Vagina (tissue), 2 donors: Measurements from ENCODE around the gene PIEZO2. TPM values are rescaled to one million over a fixed set of nuclear protein-coding genes. Genes with fewer than 3 reads are reported as not detected.

ENCODE experiments used
- DNase-seq, 2 donors: peaks; one replicate each; pipeline ENCODE4 v3.0.0-alpha.2; 2017; ENCODE audit errors: extremely low spot score in 2 of 2
- H3K27ac ChIP-seq: fragments of 200-600 bp; sonication (generic); one replicate; pipeline ENCODE4 v1.5.1; 2019
- H3K27me3 ChIP-seq: fragments of 200-600 bp; sonication (generic); one replicate; pipeline ENCODE4 v1.5.1; 2019
- H3K36me3 ChIP-seq, 2 donors: fragments of 200-600 bp; sonication (generic); one replicate each; pipeline ENCODE4 v1.5.1; 2017 to 2019
- H3K4me1 ChIP-seq: fragments of 200-600 bp; sonication (generic); one replicate; pipeline ENCODE4 v1.5.1; 2019
- H3K4me3 ChIP-seq, 2 donors: fragments of 200-600 bp; sonication (generic); 1 replicate in 1 of 2; 2 replicates in 1 of 2; pipeline ENCODE4 v1.5.1; 2016 to 2019
- H3K9me3 ChIP-seq: fragments of 200-600 bp; sonication (generic); one replicate; pipeline ENCODE4 v1.5.1; 2019
- POLR2A ChIP-seq, 2 donors: fragments of 450-650 bp; IDR thresholded peaks; one replicate each; pipeline ENCODE4 v1.6.1; 2017; ENCODE audit warnings: antibody characterized with exemption in 2 of 2, mild to moderate bottlenecking in 2 of 2, moderate library complexity in 2 of 2
- POLR2AphosphoS5 ChIP-seq, 2 donors: sonication (generic); formaldehyde crosslinking; IDR thresholded peaks; one replicate each; pipeline ENCODE4 v1.9.0; 2017; ENCODE audit warnings: antibody characterized with exemption in 2 of 2, mild to moderate bottlenecking in 2 of 2, low read depth in 1 of 2; ENCODE audit not compliant: insufficient read depth in 1 of 2
- intact Hi-C: fragments of 100-400 bp; cut with DNase I; formaldehyde crosslinking; loops from one replicate; pipeline ENCODE4 v1.15.1; 2023
- total RNA-seq: library from RNA; depleted of rRNA; stranded (reverse); fragments of >200 nt; gene quantifications from one replicate; pipeline ENCODE4 v1.2.3, GENCODE V29; 2016
- TF ChIP-seq, protein P1 (sequence below), 3 experiments: fragments of 450-650 bp in 2 of 3; fragments of 200-600 bp in 1 of 3; sonication (generic) in 1 of 3; IDR thresholded peaks; one replicate each; pipeline ENCODE4 v1.5.1; 2017 to 2019; ENCODE audit warnings: antibody characterized with exemption in 3 of 3, mild to moderate bottlenecking in 2 of 3, moderate library complexity in 2 of 3

Gene PIEZO2
- total RNA-seq, 1 donor from 2014 or later: 5.9 TPM

GRCh38 chr18:11040823-11041656 lies 108.3 kb downstream of the PIEZO2 start:
- Histone ChIP-seq H3K4me1 (no peaks in the 10 kb centered on the region), H3K27me3 (no peaks in the 10 kb centered on the region), H3K36me3 (no peaks in the 10 kb centered on the region), H3K27ac (no peak overlapping the region), H3K9me3 (no peaks in the 10 kb centered on the region), H3K4me3 (no peak overlapping the region)
- DNase-seq: no peak
- intact Hi-C loops: loop anchor here (5.0 kb wide), 1 partner anchor 189 kb away; no protein-coding TSS in a partner anchor
- TF ChIP-seq POLR2A (IDR thresholded peaks at IDR 0.05) (no peak), POLR2AphosphoS5 (IDR thresholded peaks at IDR 0.05; ENCODE audit: insufficient read depth in 1 of 2, low read depth in 1 of 2) (no peak)
- TF ChIP-seq, protein P1, sequence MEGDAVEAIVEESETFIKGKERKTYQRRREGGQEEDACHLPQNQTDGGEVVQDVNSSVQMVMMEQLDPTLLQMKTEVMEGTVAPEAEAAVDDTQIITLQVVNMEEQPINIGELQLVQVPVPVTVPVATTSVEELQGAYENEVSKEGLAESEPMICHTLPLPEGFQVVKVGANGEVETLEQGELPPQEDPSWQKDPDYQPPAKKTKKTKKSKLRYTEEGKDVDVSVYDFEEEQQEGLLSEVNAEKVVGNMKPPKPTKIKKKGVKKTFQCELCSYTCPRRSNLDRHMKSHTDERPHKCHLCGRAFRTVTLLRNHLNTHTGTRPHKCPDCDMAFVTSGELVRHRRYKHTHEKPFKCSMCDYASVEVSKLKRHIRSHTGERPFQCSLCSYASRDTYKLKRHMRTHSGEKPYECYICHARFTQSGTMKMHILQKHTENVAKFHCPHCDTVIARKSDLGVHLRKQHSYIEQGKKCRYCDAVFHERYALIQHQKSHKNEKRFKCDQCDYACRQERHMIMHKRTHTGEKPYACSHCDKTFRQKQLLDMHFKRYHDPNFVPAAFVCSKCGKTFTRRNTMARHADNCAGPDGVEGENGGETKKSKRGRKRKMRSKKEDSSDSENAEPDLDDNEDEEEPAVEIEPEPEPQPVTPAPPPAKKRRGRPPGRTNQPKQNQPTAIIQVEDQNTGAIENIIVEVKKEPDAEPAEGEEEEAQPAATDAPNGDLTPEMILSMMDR (IDR thresholded peaks at IDR 0.05): peak; percentile 36 to 67 (median 54)

GRCh38 chr18:11040359-11040758 lies 109.0 kb downstream of the PIEZO2 start:
- TF ChIP-seq, protein P1 (IDR thresholded peaks at IDR 0.05): no peak
- TF ChIP-seq POLR2AphosphoS5 (IDR thresholded peaks at IDR 0.05; ENCODE audit: insufficient read depth in 1 of 2, low read depth in 1 of 2) (no peak), POLR2A (IDR thresholded peaks at IDR 0.05) (no peak)
- Histone ChIP-seq H3K4me3 (no peak overlapping the region), H3K9me3 (no peaks in the 10 kb centered on the region), H3K4me1 (no peaks in the 10 kb centered on the region), H3K36me3 (no peaks in the 10 kb centered on the region), H3K27me3 (no peaks in the 10 kb centered on the region), H3K27ac (no peak overlapping the region)
- intact Hi-C loops: loop anchor here (5.0 kb wide), 1 partner anchor 188 kb away; no protein-coding TSS in a partner anchor
- DNase-seq: no peak

DNA sequence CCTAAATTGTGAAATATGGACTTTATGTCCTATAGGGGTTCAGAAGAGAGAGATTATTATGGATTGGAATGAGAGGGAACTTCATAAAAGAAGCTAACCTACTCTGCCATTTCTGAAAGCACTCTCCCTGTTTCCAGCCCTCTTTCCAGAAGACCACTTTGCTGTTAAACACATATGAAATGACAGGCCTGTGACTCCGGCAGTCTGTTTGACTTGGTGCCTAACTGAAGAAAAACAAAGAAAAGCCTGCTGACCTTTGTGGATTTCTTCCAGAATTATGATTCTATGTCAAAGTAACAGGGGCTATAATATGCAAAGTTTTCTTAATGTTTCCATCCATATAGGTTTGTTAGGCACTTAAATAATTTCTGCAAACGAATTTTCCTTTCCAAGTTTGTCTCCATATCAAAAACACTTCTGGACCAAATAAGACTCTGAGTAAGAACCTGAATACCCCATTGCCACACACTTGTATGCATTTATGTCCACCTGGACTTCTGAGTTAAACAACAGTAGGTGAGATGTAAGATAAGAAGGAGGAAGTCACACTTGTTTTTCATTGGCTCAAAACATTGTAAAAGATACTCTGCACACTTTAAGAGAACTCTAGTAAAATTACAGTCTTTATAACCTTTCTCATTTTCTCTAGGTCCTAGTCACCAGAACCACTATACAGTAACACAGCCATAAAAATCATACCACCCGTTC lies 111.7 kb downstream of the PIEZO2 start:
- DNase-seq: no peak
- intact Hi-C loops: loop anchor here (10.0 kb wide), 1 partner anchor 63 kb away; no protein-coding TSS in a partner anchor
- Histone ChIP-seq H3K27me3 (no peaks in the 10 kb centered on the region), H3K36me3 (no peaks in the 10 kb centered on the region), H3K9me3 (no peaks in the 10 kb centered on the region), H3K4me3 (no peak overlapping the region), H3K4me1 (no peaks in the 10 kb centered on the region), H3K27ac (no peak overlapping the region)
- TF ChIP-seq POLR2A (IDR thresholded peaks at IDR 0.05) (no peak), POLR2AphosphoS5 (IDR thresholded peaks at IDR 0.05; ENCODE audit: insufficient read depth in 1 of 2, low read depth in 1 of 2) (no peak)
- TF ChIP-seq, protein P1 (IDR thresholded peaks at IDR 0.05): no peak

DNA sequence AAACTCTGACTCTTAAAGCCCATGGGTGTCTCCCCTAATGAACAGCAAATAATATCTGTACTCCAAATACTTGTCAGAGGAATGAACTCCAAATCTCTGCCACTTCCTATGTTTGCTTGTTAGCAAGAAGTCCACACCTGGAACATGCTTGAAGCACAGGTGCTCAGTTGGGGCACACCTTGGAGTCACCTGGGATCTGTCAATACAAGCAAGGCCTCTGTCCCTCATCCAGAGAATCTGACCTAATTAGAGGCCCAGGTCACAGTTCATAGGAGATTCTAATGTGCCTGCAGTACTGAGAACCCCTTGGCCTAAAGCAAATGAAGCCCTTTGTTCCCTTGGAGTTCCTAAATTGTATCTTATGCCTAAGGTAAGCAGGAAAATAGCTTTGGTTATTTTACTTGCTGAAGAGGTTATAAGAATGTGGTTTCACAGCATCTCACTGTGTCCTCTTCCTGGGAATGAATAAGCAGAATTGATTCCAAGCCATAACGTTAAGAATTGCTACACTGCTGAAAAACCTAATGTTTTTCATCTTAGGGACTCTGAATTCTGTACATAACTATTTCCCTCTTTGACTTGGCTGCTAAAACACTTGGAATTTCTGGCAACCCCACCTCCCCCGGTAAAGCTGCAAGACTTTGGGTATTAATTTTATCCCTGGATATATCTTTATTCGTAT lies 113.4 kb downstream of the PIEZO2 start:
- intact Hi-C loops: loop anchor here (10.0 kb wide), 1 partner anchor 61 kb away; no protein-coding TSS in a partner anchor
- H3K4me3 ChIP-seq: no peak overlapping the region
- TF ChIP-seq POLR2A (IDR thresholded peaks at IDR 0.05) (no peak), POLR2AphosphoS5 (IDR thresholded peaks at IDR 0.05; ENCODE audit: insufficient read depth in 1 of 2, low read depth in 1 of 2) (no peak)
- TF ChIP-seq, protein P1 (IDR thresholded peaks at IDR 0.05): no peak
- H3K36me3 ChIP-seq: no peaks in the 10 kb centered on the region
- no peaks in the 10 kb centered on the region for H3K27me3 ChIP-seq
- H3K4me1 ChIP-seq: no peaks in the 10 kb centered on the region
- no peak overlapping the region for H3K27ac ChIP-seq
- no peaks in the 10 kb centered on the region for H3K9me3 ChIP-seq
- DNase-seq: no peak
